GM18907 (cell line): ENCODE data around the gene PDXDC1.
A peak's percentile ranks its signal among the peaks of the same experiment; 100 is the strongest.
"Not testable (repeated sequence)": the region's sequence is repeated elsewhere in the genome, so short reads cannot be mapped to it uniquely, and the experiment has no call there.

ENCODE experiments used
- ATAC-seq: cut with Tn5 transposase; IDR thresholded peaks from one replicate; pipeline ENCODE4 v1.9.1; 2021; ENCODE audit warnings: mild to moderate bottlenecking, moderate library complexity; ENCODE audit not compliant: unreplicated experiment

Gene PDXDC1

GRCh38 chr16:15035163-15035729, 60.4 kb downstream of the PDXDC1 start:
- ATAC-seq, result no peak

GRCh38 chr16:15037003-15037402, 62.2 kb downstream of the PDXDC1 start:
- no peak for ATAC-seq

- ATAC-seq, result no peak
Measured at GRCh38 chr16:15037745-15038144, 62.9 kb downstream of the PDXDC1 start.

GRCh38 chr16:15038689-15039088, 63.9 kb downstream of the PDXDC1 start:
- no peak for ATAC-seq

- ATAC-seq, result no peak
Measured at GRCh38 chr16:15041271-15042004, 66.6 kb downstream of the PDXDC1 start.

GRCh38 chr16:15043344-15043743, 68.5 kb downstream of the PDXDC1 start:
- ATAC-seq, result no peak

- no peak for ATAC-seq
Measured at GRCh38 chr16:15044286-15044685, 69.5 kb downstream of the PDXDC1 start.

- not testable (repeated sequence) for ATAC-seq
Measured at GRCh38 chr16:15045270-15045669, 70.4 kb downstream of the PDXDC1 start.

GRCh38 chr16:15046692-15047376, 72.0 kb downstream of the PDXDC1 start:
- no peak for ATAC-seq

GRCh38 chr16:15049581-15050180, 74.9 kb downstream of the PDXDC1 start:
- ATAC-seq, result no peak

GRCh38 chr16:15050440-15050839, 75.6 kb downstream of the PDXDC1 start:
- not testable (repeated sequence) for ATAC-seq

GRCh38 chr16:15051387-15051951, 76.6 kb downstream of the PDXDC1 start:
- ATAC-seq, result no peak

GRCh38 chr16:15052747-15053476, 78.1 kb downstream of the PDXDC1 start:
- no peak for ATAC-seq

GRCh38 chr16:15053904-15054303, 79.1 kb downstream of the PDXDC1 start:
- ATAC-seq, result no peak

GRCh38 chr16:15054357-15055140, 79.7 kb downstream of the PDXDC1 start:
- no peak for ATAC-seq

GRCh38 chr16:15055141-15056053, 80.6 kb downstream of the PDXDC1 start:
- ATAC-seq, result peak; percentile 69

GRCh38 chr16:15057681-15058417, 83.0 kb downstream of the PDXDC1 start:
- ATAC-seq, result no peak

GRCh38 chr16:15059324-15059723, 84.5 kb downstream of the PDXDC1 start:
- ATAC-seq, result no peak
